SU-DHL-6 (cell line): ENCODE measurements around the gene BCL2L1.

Source experiments
- H2AFZ ChIP-seq: fragments of 200-600 bp; sonication (generic); 2 replicates; pipeline ENCODE4 v1.6.1; 2014; ENCODE audit warnings: low read depth, mild to moderate bottlenecking, moderate library complexity, mixed read lengths, antibody characterized with exemption, low read length; ENCODE audit not compliant: severe bottlenecking
- H3F3A ChIP-seq: fragments of 200-600 bp; shearing (Covaris generic); 2 replicates; pipeline ENCODE4 v1.6.0; 2016; ENCODE audit warnings: antibody characterized with exemption, mild to moderate bottlenecking; ENCODE audit not compliant: insufficient read depth
- H3K27ac ChIP-seq: fragments of 200-600 bp; sonication (generic); 2 replicates; pipeline ENCODE4 v1.5.1; 2016; ENCODE audit warnings: low read depth, mild to moderate bottlenecking, low read length, moderate library complexity, mixed read lengths
- H3K27me3 ChIP-seq: fragments of 200-600 bp; sonication (generic), shearing (Covaris generic); 2 replicates; pipeline ENCODE4 v1.6.0; 2014; ENCODE audit warnings: mild to moderate bottlenecking, low read length
- H3K36me3 ChIP-seq: fragments of 200-600 bp; sonication (generic); 2 replicates; pipeline ENCODE4 v1.6.1; 2014; ENCODE audit warnings: mild to moderate bottlenecking, low read length, mixed read lengths
- H3K4me2 ChIP-seq: fragments of 300-600, 200-600 bp; shearing (Covaris generic), sonication (generic); 2 replicates; pipeline ENCODE4 v1.6.0; 2014; ENCODE audit warnings: low read length, low read depth, mild to moderate bottlenecking; ENCODE audit not compliant: poor library complexity, severe bottlenecking
- H3K4me3 ChIP-seq: fragments of 200-600 bp; sonication (generic); 2 replicates; pipeline ENCODE4 v1.5.1; 2014; ENCODE audit warnings: antibody characterized with exemption, low read length, mild to moderate bottlenecking, mixed read lengths; ENCODE audit not compliant: insufficient read depth, poor library complexity, severe bottlenecking
- H3K79me2 ChIP-seq: fragments of 200-600 bp; sonication (generic); 2 replicates; pipeline ENCODE4 v1.6.1; 2014; ENCODE audit warnings: mild to moderate bottlenecking, low read length, moderate library complexity; ENCODE audit not compliant: insufficient read depth
- H3K9ac ChIP-seq: fragments of 200-600 bp; sonication (generic); 2 replicates; pipeline ENCODE4 v1.7.0; 2014; ENCODE audit warnings: mild to moderate bottlenecking, low read length
- H3K9me2 ChIP-seq: fragments of 200-600 bp; sonication (generic); replicated peaks from 2 replicates; pipeline ENCODE4 v1.6.1; 2014; ENCODE audit warnings: low read length; ENCODE audit not compliant: insufficient read depth
- H3K9me3 ChIP-seq: fragments of 200-600 bp; sonication (generic); 2 replicates; pipeline ENCODE4 v1.6.1; 2014; ENCODE audit warnings: low read length, mixed read lengths; ENCODE audit not compliant: insufficient read depth
- H4K20me1 ChIP-seq: fragments of 200-600 bp; sonication (generic); 2 replicates; pipeline ENCODE4 v1.6.1; 2014; ENCODE audit warnings: low read depth, mild to moderate bottlenecking, antibody characterized with exemption, low read length, moderate library complexity, mixed read lengths
- EZH2phosphoT487 ChIP-seq: fragments of 200-600 bp; sonication (generic), shearing (Covaris generic); conservative IDR thresholded peaks from 2 replicates; pipeline ENCODE4 v1.6.1; 2018; ENCODE audit warnings: mild to moderate bottlenecking, antibody characterized with exemption, low read length, moderate library complexity, mixed read lengths
- TF ChIP-seq, protein P1 (sequence below): fragments of 200-600 bp; sonication (generic); IDR thresholded peaks from one replicate; pipeline ENCODE4 v1.5.1; 2017; ENCODE audit warnings: antibody characterized with exemption, mild to moderate bottlenecking, low read length, moderate library complexity; ENCODE audit not compliant: insufficient read depth, poor library complexity, severe bottlenecking

BCL2L1 gene

DNA sequence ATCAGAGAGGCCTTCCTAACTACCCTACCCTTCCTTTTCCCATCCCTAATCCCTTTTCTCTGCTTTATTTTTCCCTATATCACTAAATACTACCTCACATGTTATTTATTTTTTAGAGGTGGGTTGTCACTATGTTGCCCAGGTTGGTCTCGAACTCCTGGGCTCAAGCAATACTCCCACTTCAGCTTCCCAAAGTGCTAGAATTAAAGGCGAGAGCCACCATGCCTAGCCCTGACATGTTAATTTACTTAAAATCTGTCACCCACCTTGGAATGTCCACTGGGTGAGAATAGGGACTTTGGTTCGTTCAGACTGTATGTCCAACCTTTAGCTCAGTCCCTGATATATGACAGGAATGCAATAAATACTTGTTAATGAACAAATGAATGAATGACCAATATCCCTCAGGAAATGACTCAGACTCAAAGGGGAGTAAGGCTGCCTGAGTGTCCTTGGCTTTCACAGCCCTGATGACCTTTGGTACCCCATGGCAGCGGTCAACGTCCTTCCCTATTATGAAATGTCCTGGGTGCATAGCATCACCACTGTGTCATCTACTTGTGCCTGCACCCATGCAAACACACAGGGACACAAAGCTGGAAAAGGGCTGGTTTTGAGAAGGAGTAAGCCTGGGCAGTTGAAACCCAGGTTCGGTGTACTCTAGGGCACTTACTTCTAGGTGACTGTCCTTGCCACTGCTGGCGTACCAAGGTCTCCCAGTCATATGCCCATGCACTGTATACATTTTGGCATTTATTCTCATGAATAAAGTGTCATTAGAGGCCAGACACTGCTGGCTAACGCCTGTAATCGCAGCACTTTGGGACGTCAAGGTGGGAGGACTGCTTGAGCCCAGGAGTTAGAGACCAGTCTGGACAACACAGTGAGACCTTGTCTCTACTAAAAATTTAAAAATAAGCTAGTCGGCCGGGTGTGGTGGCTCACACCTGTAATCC lies 26.5 kb downstream of the BCL2L1 start:
- TF ChIP-seq, protein P1, sequence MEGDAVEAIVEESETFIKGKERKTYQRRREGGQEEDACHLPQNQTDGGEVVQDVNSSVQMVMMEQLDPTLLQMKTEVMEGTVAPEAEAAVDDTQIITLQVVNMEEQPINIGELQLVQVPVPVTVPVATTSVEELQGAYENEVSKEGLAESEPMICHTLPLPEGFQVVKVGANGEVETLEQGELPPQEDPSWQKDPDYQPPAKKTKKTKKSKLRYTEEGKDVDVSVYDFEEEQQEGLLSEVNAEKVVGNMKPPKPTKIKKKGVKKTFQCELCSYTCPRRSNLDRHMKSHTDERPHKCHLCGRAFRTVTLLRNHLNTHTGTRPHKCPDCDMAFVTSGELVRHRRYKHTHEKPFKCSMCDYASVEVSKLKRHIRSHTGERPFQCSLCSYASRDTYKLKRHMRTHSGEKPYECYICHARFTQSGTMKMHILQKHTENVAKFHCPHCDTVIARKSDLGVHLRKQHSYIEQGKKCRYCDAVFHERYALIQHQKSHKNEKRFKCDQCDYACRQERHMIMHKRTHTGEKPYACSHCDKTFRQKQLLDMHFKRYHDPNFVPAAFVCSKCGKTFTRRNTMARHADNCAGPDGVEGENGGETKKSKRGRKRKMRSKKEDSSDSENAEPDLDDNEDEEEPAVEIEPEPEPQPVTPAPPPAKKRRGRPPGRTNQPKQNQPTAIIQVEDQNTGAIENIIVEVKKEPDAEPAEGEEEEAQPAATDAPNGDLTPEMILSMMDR = no peak
- no peak for TF ChIP-seq EZH2phosphoT487
- Histone ChIP-seq H2AFZ (no peak overlapping the region), H3K4me3 (no peak overlapping the region), H3K4me2 (no peak overlapping the region), H4K20me1 (no peaks in the 10 kb centered on the region), H3K9ac (no peak overlapping the region), H3K9me3 (no peaks in the 10 kb centered on the region), H3K36me3 (no peaks in the 10 kb centered on the region), H3F3A (peaks cover 16% of the 10 kb centered on the region), H3K27ac (no peak overlapping the region), H3K9me2 (no peaks in the 10 kb centered on the region), H3K79me2 (peaks cover 37% of the 10 kb centered on the region; the same call in 1 of the 2 replicates), H3K27me3 (no peaks in the 10 kb centered on the region)

GRCh38 chr20:31694842-31695593 lies 27.6 kb downstream of the BCL2L1 start:
- TF ChIP-seq, protein P1 = no peak
- no peak for TF ChIP-seq EZH2phosphoT487
- H3K4me2 ChIP-seq = no peak overlapping the region

DNA sequence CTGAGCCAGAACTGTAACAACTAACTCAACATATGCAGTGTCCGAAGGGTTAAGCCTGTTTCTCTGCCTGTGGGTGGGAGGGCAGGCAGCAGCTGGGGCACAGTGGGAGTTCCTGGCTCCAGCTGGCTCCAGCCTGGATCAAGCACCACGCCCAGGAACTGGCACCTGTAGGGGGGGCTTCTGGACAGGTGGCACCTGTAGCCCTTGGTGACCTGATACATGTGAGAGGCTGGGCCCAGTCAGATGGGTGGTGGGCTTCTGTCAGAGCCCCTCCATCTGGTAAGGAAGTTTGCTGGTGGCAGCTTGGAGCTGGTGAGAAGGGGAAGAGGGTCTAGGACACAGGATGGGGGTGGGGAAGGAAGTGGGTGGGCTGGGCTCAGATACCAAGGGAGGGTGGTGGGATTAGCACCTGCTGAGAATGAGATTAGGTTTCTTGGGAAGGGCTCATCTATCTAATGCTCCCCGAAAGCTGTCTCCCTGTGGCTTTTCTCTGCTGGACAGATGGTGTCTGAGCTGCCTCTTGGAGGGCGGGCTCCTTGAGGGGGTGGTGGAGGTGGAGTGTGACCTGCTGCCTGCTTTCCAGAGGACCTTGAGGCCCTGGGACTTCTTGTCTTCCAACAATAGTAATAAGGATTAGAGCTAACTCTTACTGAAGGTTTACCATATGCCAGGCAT lies 28.5 kb downstream of the BCL2L1 start:
- no peak for TF ChIP-seq EZH2phosphoT487
- TF ChIP-seq, protein P1 = no peak
- no peak overlapping the region for H3K9ac ChIP-seq
- no peak overlapping the region for H2AFZ ChIP-seq
- H3K9me2 ChIP-seq = no peaks in the 10 kb centered on the region
- H3K79me2 ChIP-seq = peaks cover 43% of the 10 kb centered on the region
- no peaks in the 10 kb centered on the region for H3K27me3 ChIP-seq
- H4K20me1 ChIP-seq = no peaks in the 10 kb centered on the region
- no peak overlapping the region for H3K4me3 ChIP-seq
- H3F3A ChIP-seq = peaks cover 17% of the 10 kb centered on the region
- peak overlapping the region; percentile 24; the same call in 1 of the 2 replicates for H3K27ac ChIP-seq
- no peak overlapping the region for H3K4me2 ChIP-seq
- H3K36me3 ChIP-seq = no peaks in the 10 kb centered on the region
- H3K9me3 ChIP-seq = no peaks in the 10 kb centered on the region

More at GRCh38 chr20:31694842-31695593, 27.6 kb downstream of the BCL2L1 start:
- H3K9me2 ChIP-seq = no peaks in the 10 kb centered on the region
- peaks cover 17% of the 10 kb centered on the region for H3F3A ChIP-seq
- no peak overlapping the region for H3K9ac ChIP-seq
- no peaks in the 10 kb centered on the region for H3K9me3 ChIP-seq
- H3K27ac ChIP-seq = peak overlapping the region; percentile 22
- no peaks in the 10 kb centered on the region for H4K20me1 ChIP-seq
- H3K36me3 ChIP-seq = no peaks in the 10 kb centered on the region
- H3K27me3 ChIP-seq = no peaks in the 10 kb centered on the region
- no peak overlapping the region for H2AFZ ChIP-seq
- no peak overlapping the region for H3K4me3 ChIP-seq
- H3K79me2 ChIP-seq = peaks cover 39% of the 10 kb centered on the region
